MV-4-11 (cell line): ENCODE measurements around the gene ATP2A3.

Source experiments
- DNase-seq: peaks from one replicate; lab custom pipeline; 2025; lab: John Stamatoyannopoulos, UW

Gene ATP2A3

GRCh38 chr17:3890082-3890877, 74.0 kb downstream of the ATP2A3 start:
- DNase-seq = no peak

GRCh38 chr17:3889325-3890012, 74.8 kb downstream of the ATP2A3 start:
- no peak for DNase-seq

GRCh38 chr17:3888343-3889171, 75.7 kb downstream of the ATP2A3 start:
- DNase-seq = peak; percentile 6

GRCh38 chr17:3887804-3888203, 76.4 kb downstream of the ATP2A3 start:
- DNase-seq = no peak

- DNase-seq = no peak
Measured at GRCh38 chr17:3887394-3887793, 76.8 kb downstream of the ATP2A3 start.

- DNase-seq = peak; percentile 81
Measured at GRCh38 chr17:3886776-3887175, 77.5 kb downstream of the ATP2A3 start.

GRCh38 chr17:3885970-3886369, 78.3 kb downstream of the ATP2A3 start:
- peak; percentile 22 for DNase-seq

- DNase-seq = no peak
Measured at GRCh38 chr17:3885271-3885670, 79.0 kb downstream of the ATP2A3 start.

GRCh38 chr17:3884188-3884587, 80.0 kb downstream of the ATP2A3 start:
- DNase-seq = no peak

- DNase-seq = no peak
Measured at GRCh38 chr17:3882276-3882675, 82.0 kb downstream of the ATP2A3 start.

GRCh38 chr17:3880983-3881382, 83.3 kb downstream of the ATP2A3 start:
- no peak for DNase-seq

GRCh38 chr17:3879591-3880417, 84.4 kb downstream of the ATP2A3 start:
- no peak for DNase-seq

GRCh38 chr17:3879186-3879585, 85.1 kb downstream of the ATP2A3 start:
- peak; percentile 9 for DNase-seq

GRCh38 chr17:3877220-3877619, 87.0 kb downstream of the ATP2A3 start:
- DNase-seq = no peak

GRCh38 chr17:3875317-3875716, 88.9 kb downstream of the ATP2A3 start:
- DNase-seq = no peak
